ENCODE results near the gene EVC.

The EVC gene

DNA sequence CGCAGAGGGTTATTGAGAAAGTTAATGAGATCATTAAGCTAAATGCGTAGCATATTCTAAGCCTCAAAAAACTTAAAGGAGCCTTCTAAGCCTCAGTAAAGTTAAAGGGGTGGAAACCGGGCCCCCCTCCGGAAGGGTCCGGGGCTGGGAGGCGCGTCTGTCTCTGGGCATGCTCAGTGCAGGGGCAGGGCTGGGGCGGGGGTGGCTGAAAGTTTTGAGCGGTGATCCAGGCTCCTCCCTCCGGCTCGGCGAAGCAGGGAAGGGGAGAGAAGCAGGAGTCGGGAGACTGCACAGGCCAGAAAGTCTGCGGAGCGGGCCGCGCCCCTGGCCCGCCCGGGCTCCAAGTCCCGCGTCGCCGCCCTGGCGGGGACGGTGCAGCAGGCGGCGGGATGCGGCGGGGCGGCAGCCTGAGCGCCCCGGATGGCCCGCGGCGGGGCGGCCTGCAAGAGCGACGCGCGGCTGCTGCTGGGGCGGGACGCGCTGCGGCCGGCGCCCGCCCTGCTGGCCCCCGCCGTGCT lies at the start of gene EVC:
TSS of gene EVC (plus strand) at position 241 of the 518 bp plus-strand sequence. CDS start at position 421, 180 bp downstream.
- peak in 1 of 3 donors; percentile 8 for DNase-seq (ENCODE audit: low read depth in 3 of 3, low spot score in 1 of 3)

DNA sequence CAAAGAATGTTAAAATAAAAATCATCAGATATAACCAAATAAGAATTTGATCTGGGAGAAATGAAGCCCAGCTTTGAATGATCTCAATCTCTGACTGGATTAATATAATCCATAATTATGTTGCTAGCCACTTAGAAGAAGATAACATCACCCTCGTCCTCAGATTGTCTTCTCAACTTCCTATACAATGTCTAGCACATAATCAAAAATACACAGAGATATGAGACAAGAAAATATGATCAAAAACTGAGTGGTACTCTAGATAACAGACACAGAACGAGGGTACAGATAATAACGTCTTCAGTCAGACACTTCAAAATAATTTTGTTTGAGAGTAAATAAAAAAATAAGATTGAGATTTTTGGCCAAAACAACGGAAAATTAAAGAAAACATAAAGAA lies 49.8 kb upstream of the EVC start:
- DNase-seq (ENCODE audit: low read depth in 3 of 3, low spot score in 1 of 3), result no peak

DNA sequence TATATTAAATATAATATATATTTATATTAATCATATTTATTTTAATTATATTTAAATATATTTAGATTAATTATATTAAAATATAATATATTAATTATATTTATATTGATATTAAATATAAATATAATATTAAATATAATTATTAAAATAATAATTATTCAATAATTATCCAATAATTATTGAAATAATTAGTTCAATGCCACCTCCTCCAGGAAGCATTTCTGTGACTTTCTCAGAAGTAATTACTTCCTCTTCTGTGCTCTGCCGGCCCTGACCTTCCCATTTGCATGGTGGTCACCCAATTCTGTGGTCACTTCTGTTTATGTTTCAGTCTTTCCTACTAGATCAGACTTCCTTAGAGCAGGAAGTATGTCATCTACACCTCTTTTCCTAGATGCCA lies 48.4 kb upstream of the EVC start:
- no peak for DNase-seq (ENCODE audit: low read depth in 3 of 3, low spot score in 1 of 3)

DNA sequence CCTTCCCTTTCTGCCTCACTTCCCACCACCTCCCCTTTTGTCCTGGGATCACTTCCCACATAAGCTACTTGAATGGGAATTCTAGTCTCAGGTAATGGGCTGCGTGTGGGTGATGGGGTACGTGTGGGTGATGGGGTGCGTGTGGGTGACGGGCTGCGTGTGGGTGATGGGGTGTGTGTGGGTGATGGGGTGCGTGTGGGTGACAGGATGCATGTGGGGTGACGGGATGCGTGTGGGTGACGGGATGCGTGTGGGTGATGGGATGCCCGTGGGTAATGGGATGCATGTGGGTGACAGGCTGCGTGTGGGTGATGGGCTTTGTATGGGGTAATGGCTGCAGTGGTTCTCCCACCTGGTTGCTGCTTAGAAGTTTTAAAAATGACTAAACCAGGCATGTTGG lies 46.2 kb upstream of the EVC start:
- no peak for DNase-seq (ENCODE audit: low read depth in 3 of 3, low spot score in 1 of 3)

DNA sequence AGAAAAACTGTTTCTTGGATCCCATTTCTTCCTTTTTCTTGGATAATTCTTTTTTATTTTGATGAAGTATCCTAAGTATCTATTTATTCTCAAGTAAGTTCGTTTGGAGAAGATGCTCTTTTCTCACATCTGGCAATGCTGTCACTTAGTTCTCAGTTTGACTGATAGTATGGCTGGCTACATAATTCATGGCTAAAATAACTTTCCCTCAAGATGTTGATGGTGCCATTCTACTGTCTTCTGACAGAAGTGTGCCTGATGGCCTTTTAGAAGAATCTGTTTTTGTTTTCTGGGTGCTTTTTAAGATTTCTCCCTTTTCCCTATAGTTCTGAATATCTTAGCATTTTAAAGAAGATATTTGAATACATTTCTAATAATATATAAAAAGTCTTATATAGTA lies 44.3 kb upstream of the EVC start:
- DNase-seq (ENCODE audit: low read depth in 3 of 3, low spot score in 1 of 3), result no peak

DNA sequence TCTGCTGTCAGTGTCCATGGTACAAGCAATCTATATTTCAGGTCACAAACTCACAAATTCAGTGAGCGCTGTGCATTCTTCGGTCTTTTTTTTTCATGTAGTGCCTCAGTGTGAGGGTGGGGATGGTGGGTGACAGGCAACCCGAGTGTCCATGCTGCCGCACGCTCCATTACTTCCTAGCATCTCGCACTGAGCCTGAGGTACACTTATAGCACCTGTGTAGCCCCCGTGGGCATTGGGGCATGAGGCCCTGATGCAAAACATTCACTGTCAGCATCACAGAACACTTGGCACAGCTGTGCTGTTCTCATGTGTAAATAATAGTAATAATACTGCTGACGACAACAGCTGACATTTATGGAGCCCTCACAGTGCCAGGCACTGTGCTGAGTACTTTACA lies 34.2 kb upstream of the EVC start:
- DNase-seq (ENCODE audit: low read depth in 3 of 3, low spot score in 1 of 3), result no peak

DNA sequence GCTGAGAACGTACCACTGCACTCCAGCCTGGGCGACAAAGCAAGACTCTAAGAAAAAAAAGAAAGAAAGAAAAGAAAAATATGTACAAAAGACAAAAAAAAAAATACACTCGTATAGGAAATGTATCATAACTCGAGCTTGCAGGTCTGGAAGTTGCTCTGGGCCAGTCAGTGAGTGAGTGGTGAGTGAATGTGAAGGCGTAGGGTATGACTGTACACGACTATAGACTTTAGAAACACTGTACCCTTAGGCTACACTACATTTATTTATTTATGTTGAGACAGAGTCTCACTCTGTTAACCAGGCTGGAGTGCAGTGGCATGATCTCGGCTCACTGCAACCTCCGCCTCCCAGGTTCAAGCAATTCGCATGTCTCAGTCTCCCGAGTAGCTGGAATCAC lies 32.0 kb upstream of the EVC start:
- DNase-seq (ENCODE audit: low read depth in 3 of 3, low spot score in 1 of 3), result no peak

DNA sequence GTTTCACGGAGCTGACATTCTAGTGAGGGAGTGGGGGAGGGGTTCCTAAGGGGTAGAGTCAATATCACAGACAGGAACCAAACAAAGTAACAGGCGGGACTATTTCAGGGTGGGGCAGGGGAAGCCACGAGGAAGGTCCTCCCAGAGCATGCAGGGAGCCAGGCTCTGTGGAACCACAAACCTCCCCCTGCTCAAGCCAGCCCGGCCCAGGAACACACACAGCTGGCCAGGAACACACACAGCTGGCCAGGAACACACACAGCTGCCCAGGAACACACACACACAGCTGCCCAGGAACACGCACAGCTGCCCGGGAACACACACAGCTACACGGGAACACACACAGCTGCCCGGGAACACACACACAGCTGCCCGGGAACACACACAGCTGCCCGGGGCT lies 27.4 kb upstream of the EVC start:
- DNase-seq (ENCODE audit: low read depth in 3 of 3, low spot score in 1 of 3), result no peak

DNA sequence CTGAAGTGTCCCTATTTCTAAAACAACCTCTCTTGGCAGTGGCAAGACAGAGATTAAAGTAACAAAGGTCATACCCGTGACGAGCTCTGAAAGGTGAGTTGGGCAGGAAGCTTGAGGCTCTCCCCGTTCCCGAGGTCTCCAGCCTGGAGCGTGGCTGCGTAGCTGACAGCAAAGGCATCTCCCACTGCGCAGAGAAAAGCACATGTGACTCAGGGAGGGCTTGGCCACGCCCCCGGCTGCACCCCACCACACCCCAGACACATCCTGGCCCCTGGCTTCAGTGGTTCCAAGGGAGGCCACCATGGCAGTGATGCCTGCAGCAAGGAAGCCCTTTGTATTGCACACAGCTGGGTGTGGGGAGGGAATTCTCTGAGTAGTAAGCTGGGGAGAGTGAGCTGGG lies 25.7 kb upstream of the EVC start:
- no peak for DNase-seq (ENCODE audit: low read depth in 3 of 3, low spot score in 1 of 3)

DNA sequence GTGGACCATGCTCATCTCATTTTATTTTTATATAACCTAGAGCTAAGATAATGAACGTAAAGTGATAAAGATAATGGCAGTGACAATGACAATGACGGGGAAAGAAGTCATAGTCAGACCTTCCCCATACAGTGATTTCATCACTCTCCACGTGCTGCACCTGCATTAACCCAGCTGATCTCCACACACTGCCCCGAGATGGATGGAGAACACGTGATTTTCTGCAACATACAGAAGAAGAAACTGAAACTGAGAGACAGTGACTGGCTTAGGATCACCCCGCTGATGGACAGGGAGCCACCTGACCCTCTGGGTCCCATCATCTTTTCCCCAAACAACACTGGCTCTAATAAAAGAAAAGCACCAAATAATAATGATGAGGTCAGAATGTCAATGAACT lies 24.7 kb upstream of the EVC start:
- no peak for DNase-seq (ENCODE audit: low read depth in 3 of 3, low spot score in 1 of 3)

DNA sequence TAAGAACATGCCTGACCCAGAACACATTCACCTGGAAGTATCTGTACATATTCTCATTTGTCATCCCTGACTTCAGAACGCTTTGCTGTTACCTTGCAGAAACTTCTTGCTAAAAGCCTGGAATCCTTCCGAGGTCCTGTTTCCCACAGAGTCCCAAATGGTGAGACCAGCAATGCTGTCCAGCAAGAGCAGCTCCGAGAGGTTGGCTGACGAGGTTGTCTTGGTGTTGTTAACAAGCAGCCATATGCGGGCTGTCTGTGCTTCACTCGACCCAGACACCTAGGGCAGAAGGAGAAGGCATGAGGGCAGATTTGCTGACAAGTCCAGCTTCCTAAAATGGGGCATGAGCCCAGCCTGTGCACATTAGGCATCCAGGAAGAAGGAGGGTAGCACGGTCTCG lies 21.9 kb upstream of the EVC start:
- no peak for DNase-seq (ENCODE audit: low read depth in 3 of 3, low spot score in 1 of 3)

DNA sequence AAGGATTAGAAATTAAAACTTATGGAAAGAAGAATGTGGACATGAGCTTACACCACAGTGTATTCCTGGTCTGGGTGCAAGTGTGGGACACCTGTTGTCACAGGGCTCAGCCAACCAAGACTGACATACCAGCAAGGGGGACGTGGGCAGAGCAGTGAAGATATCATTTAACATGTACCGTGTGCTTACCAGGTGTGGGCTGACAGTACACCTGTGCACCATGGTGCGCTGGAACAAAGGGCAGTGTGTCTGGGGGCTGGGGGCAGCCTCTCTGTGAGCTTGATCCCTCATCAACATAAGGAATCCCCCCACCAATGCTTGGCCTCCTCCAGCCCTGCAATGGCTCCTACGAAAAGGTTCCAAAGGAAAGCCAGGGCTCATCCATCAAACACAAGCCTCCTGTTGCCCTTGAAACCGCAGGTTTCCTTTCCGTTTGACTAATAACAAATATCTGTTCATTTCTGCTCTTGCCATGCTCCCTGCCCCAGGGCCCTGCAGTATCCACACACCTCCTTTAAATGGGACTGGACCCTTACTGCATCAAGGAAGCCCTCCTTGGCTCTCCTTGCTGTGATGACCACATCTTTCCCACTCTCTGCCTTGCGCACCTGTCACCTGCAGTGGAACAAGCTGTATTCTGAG lies 19.4 kb upstream of the EVC start:
- DNase-seq (ENCODE audit: low read depth in 3 of 3, low spot score in 1 of 3), result no peak

DNA sequence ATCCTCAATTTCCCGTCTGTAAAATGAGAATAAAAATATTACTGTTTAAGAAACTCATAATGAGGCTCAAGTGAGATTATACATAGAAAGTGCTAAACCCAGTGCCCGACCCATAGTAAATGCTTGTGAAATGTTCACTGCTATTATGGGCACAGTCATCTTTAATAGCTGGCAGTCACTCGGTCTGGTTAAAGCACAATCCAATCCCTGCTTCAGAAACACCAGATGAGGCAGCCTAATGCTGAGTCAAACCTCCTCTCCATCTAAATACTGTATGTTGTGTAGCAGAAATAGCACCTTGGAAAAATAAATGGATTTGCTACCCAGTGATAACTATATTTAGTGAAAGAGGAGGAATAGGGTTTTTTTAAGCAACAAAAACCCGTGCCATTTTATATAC lies 17.1 kb upstream of the EVC start:
- no peak for DNase-seq (ENCODE audit: low read depth in 3 of 3, low spot score in 1 of 3)

DNA sequence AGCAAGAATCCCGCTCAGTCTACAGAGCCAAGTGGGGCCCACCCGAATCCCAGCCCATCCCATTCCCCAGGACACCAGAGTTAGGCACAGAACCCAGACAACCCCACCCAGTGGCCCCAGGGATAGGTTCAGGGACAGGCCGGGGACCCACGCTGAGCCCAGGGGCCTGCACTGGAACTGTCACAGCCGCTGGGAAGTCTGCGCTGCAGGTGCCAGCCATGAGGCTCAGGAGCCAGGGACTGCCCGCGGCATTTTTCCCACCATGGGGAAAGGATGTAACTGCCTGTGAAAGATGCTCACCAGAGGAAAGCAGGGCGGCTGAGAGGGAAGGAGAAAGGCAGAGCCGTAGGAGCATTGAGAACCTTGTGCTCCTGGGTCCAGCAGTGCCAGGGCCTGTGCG lies 14.7 kb upstream of the EVC start:
- DNase-seq (ENCODE audit: low read depth in 3 of 3, low spot score in 1 of 3), result no peak

DNA sequence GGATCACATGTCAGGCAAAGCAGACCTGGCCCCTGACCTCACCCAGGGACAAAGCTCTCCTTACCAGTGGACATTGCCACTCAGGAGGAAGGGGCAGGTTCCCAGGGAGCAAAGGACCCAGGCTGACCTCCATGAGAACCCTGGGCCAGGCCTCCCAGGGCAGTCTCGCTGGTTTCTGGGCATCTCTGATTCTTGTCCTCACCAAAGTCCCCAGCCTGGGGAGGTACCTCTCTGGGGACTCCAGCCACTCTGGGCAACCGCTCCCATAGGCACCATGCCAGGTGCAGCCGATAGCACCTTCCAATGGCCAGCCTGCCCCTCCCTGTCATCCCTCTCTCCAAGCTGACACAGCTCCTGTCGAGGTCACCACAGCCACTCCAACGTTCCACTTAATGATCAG lies 10.5 kb upstream of the EVC start:
- no peak for DNase-seq (ENCODE audit: low read depth in 3 of 3, low spot score in 1 of 3)

DNA sequence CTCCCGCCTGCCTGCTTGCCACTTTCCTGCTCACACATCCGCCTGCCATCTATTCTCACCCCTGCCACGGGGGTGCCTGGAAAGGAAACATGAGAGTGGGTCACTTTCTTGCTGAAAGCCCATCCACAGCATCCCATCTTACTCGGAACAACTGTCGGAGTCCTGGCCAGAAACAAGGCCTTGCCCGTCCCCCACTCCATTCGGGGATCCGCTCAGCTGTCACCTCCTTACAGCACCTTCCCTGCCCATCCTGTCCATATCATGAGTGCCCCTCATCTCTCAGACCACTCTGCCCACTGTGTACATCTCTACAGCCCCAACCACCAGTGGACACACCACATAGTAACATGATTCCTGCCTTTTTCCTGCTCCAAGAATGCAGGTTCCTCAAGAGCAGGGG lies 9.0 kb upstream of the EVC start:
- DNase-seq (ENCODE audit: low read depth in 3 of 3, low spot score in 1 of 3), result no peak

DNA sequence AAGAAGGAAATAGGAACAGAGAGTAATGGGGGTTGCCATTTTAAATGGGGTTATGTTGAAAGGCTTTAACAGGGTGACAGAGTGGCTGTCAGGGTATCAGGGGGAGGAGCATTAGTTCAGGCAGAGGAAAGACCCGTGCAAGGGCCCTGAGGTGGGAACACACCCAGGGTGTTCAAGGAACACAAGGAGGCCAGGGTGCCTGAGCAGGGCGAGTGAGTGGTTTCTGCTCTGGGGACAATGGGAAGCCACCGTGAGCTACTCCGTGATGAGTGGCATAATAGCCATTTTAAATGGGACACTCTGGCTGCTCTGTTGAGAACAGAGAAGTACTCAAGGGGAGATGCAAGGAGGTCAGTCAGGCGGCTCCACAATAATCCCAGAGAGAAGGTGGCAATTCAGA lies 7.2 kb upstream of the EVC start:
- no peak for DNase-seq (ENCODE audit: low read depth in 3 of 3, low spot score in 1 of 3)

DNA sequence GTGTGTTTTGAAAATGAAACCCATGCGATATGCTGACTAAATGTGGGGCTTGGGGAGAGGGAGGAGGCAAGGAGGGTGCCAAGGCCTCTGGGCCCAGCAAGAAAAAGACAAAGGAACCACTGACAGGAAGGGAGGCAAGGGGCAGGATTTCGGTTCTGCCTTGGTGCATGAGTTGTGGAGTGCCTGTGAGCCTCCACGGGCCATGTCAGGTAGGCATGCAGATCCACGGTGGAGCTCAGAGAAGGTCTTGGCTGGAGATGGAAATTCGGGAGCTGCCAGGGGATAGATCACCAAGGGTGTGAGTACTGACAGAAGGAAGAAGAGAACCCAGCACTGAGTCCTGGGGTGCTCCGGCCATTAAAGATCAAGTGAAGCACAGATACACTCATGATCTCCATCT lies 6.7 kb upstream of the EVC start:
- no peak for DNase-seq (ENCODE audit: low read depth in 3 of 3, low spot score in 1 of 3)

DNA sequence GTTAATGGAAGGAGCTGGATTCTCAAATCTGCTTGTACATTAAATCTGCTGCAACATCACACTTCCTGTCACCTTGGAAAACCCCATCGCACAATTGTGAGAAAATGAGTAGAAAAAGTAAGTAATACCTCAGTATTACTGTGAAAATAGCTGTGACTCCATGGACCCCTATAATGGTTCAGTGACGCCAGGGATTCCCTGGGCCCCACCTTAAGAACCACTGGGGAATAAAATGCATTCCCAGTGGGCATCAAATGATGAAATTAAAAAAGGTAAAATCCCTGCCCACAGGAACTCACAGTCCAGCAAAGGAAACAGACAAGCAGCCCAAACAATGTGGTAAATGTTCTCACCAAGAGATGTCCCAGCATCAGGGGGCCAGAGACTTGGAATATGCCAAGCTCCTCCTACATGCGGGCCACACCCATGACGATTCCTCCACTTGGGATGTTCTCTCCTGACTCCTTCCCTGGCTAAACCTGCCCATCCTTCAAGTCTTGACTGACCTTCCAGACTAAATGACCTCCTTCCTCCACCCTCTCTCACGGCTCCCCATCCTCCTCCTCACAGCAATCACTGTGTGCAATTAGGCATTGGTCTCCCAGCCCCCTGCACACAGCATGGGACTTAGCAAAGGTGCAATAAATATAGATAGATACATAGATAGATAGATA lies 5.2 kb upstream of the EVC start:
- DNase-seq (ENCODE audit: low read depth in 3 of 3, low spot score in 1 of 3), result no peak

DNA sequence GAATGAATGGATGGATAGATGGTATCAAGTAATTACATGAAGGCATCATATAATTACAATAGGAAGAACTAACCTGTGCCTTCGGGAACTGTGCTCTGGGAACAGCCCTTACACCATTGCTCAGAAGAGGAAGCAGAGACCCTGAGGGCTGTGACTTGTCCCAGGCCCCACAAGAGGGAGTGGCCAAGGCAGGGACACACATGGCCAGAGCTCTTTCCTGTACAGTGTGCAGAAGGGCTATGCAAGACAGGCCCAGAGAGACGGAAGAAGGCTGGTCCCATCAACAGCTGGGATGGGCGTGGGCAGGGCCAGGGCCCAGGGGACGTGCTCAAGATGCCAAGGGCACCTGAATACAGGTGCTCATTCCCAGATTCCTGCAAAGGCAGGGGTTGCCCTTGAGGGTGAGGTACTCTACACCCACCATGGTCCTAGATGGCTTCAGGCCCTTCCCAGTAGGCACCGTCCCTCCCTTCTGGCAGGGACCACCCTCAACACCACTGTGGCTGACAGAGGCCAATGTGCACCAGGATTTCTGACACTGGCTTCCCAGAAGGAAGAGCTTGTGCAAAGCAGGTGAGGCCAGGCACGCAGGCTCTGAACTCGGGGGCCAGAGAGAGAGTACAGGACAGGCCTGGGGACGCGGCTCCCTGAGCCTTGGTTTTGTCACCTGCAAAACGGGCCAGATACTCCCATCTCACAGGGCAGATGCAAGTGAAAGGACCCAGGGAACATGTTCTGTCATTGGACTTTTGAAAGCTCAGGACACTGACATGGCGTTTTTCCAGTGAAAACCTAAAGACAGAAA lies 4.3 kb upstream of the EVC start:
- DNase-seq (ENCODE audit: low read depth in 3 of 3, low spot score in 1 of 3), result no peak

DNA sequence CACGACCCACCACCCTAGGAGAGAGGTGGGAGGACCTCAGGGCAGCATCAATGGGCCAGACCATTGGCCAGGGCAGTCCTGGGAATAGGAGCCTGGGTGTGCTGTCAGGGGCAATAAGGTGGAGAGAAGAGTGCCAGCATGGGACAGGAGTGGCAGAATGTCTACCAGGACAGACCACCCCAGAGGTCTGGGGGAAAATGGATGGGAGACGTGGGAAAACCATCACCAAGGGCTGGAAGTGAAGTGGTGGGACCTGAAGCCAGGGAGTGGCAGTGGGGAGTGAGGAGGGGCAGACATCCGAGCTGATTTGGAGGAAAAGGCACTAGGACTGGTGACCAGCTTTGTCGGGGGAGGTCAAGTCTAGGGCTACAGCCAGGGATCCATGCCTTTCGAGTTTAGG lies 3.6 kb upstream of the EVC start:
- DNase-seq (ENCODE audit: low read depth in 3 of 3, low spot score in 1 of 3), result no peak

DNA sequence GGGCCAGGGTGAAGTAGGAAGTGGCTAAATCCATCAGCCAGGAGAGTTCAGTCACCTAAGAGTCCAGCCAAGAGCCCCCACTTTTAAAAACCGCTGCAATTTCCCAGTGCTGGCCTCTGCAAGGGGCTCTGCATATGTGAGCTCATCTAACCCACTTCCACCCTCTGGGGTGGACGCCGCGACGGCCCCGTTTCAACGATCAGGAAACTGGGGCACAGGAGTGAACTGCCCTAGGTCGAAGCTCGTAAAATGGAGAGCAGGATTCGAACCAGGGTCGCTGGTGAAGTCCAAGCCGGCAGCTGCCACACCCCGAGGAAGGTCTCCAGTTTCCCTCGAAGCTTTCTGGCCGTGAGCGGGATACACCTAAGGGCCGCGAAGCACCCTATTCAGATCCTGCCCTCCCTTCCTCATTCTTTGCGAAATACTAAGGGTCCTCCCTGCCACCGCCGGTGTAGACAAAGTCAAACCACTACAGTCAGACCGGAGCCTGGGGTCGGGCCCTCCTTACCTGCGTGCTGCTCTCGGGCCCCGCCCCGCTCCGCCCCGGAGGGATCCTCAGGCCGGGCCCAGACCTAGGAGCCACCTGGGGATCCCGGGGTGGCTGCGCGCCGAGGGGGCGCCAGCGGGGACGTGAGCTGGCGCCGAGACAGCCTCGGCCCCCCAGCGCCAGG lies 3.1 kb upstream of the EVC start:
- no peak for DNase-seq (ENCODE audit: low read depth in 3 of 3, low spot score in 1 of 3)

All from stimulated activated CD4-positive, alpha-beta T cell treated with anti-CD3 and anti-CD28 coated beads, TNF-alpha, amount 100 ng/mL, for 1 hour (primary cell).